ENCODE results near the gene CCDC59.
"Not testable (repeated sequence)": the region's sequence is repeated elsewhere in the genome, so short reads cannot be mapped to it uniquely, and the experiment has no call there.

Gene CCDC59, protein sequence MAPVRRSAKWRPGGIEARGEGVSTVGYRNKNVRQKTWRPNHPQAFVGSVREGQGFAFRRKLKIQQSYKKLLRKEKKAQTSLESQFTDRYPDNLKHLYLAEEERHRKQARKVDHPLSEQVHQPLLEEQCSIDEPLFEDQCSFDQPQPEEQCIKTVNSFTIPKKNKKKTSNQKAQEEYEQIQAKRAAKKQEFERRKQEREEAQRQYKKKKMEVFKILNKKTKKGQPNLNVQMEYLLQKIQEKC

DNA sequence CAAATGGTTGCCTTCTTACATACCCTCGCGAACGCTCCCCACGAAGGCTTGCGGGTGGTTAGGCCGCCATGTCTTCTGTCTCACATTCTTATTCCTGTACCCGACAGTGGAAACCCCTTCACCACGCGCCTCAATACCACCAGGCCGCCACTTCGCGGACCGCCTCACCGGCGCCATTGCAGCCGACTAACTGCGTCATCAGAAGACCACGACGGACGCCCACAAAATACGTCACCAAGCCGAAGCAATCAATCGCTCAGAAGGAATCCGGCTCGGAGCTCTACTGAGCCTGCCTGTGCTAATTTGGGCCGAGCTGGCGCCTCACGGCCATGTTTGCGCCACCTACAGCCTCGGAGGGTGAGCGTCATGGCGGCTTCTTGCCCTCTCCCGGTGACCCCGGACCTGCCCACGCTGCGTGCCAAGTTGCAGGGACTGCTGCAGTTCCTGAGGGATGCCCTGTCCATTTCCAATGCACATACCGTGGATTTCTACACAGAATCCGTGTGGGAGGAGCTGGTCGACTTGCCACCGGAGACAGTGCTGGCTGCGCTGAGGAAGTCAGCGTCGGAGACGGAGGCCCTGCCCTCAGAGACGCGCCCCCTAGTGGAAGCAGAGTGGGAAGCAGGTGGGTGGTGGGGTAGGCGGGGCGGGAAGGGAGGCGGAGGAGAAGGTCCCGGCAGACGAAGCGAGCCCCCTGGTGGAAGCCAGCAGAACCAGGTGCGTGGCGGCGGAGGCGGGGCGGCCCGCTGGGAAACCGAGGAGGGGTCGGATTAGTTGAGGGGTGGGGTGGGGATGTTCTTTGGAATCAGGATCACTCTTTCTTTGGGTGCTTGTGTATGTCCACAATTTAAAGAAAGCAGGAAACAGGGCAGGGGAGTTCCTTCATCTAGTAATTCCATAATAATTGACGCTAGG is at the start of gene CCDC59, which contains the start of gene METTL25:
CCDC59 (minus strand) TSS at position 188 of the 915 bp plus-strand sequence; CDS start at position 177, 11 bp downstream.
METTL25 (plus strand) TSS at position 330 of the 915 bp plus-strand sequence; CDS start at position 367, 37 bp downstream.
- peak; percentile 95 for DNase-seq (ENCODE audit: low read depth, low spot score)

DNA sequence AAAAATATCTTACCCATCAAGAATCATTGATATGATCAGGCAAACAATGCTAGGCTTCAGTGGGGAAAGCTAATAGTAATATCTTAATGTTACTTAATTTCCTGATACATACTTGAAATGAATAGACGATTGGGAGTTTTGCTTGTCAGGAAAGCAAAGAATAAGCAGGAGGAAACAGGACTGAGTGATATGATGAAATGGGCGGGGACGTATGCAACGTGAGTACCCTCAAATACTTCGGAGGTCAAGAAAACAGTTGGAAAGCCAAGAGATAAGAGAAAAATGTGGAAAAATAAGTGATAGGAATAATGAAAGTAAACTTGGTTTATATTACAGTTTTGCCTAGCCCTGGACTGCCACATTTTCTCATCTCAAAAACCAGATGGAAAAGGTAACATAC is 49.3 kb upstream of the CCDC59 start:
- no peak for DNase-seq (ENCODE audit: low read depth, low spot score)

DNA sequence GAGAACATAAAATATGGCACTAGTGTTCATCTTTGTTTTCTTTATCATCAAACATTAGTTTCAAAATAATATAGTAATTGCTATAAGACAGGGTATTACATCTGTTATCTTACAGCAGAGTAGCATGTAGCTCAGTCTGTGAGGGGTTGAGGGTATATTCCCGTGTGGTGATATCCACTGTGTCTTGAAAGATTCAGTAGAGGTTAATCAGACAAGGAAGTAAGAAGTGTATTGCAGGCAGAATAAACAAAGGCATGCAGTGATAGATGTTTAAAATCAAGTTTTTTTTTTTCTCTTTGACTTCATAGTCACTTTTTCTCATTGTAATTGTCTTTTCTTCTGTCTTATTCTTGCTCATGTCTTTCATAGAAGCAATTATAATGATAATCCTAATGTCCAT is 48.5 kb upstream of the CCDC59 start:
- DNase-seq (ENCODE audit: low read depth, low spot score) = no peak

DNA sequence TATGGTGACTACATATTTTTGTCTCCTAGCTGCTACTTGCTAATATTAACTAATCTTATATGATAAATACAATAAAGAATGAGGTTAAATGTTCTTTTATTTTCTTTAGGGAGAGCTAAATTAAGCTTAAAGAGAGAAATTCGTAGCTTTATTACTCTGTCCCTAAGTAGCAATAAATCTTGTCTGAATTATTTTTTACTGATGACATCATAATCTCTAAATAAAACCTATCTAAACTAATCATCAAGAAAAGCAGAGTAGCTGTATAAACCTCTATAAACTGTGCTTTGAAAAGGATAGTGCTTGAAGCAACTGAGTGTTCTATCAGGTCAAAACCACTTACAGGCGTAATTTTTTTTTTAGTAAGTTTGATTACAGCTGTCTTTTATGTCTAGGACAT is 42.6 kb upstream of the CCDC59 start:
- no peak for DNase-seq (ENCODE audit: low read depth, low spot score)

DNA sequence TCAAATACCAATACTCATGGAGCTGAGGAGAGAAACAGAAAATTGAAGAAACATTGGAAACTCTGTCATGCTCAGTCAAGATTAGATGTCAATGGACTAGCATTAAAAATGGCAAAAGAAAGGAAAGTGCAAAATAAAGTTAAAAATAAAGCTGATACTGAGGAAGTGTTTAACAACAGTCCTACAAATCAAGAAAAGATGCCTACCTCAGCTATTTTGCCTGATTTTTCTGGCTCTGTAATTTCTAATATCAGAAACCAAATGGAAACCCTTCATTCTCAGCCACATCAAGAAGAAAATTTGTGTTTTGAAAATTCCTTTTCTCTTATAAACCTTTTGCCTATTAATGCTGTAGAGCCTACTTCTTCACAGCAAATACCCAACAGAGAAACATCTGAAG is 40.7 kb upstream of the CCDC59 start:
- no peak for DNase-seq (ENCODE audit: low read depth, low spot score)

DNA sequence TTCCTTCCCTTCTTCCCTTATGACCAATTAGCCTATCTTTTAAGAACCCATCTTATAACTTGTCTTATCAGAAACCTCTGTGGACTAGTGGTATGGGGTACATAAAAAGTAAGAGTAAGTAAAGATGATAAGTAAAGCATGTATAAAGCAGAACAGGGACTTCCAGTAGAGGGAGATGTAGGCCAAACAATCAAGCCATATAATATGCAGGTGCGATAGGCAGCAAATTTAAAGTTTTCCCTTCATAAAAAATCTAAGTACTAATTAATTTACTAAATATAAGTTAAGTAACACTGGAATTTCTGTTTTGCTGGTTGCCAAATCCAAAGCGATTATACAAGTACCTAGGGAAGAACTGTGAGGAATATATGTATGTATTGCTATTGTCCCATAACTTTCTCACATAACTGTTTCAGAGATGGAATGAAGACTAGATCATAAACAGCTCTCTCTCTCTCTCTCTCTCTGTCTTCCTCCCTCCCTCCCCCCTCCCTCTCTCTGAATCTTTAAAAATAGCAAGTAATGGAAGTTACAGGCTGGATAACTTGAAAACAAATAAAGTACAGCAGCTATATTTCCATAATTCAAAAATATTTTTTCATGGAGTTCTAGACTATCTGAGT is 25.9 kb upstream of the CCDC59 start:
- DNase-seq (ENCODE audit: low read depth, low spot score) = no peak

DNA sequence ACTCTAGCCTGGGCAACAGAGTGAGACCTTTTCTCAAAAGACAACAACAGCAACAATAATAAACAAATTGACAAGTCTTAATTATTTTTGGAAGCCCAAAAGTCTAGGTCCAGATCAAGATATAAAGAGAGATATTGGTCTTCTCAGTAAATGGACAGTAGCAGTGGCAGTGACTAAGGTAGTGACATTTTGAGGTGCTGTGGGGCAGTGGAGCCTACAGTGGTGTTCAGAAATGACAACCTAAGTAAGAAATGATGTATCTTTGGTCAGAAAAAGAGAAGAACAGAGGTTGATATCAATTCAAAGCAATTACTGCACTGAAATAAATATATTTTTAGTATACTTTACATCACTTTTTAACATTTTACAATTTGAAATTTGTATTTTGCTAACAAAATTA is 20.8 kb upstream of the CCDC59 start:
- DNase-seq (ENCODE audit: low read depth, low spot score) = no peak

DNA sequence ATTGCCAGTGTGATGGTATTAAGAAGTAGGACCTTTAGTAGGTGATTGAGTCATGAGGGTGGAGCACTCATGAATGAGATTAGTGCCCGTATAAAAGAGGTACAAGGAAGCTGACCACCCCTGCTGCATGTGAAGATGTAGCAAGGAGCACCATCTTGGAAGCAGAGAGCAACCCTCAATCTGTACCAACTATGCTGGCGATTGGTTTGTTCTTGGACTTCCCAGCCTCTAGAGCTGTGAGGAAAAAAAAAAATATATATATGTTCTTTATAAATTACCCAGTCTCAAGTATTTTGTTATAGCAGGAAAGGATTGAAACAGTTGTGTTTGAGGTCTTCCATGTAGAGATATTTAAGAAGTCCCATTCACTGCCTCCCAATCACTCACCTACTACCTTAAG is 17.0 kb upstream of the CCDC59 start:
- DNase-seq (ENCODE audit: low read depth, low spot score) = no peak

DNA sequence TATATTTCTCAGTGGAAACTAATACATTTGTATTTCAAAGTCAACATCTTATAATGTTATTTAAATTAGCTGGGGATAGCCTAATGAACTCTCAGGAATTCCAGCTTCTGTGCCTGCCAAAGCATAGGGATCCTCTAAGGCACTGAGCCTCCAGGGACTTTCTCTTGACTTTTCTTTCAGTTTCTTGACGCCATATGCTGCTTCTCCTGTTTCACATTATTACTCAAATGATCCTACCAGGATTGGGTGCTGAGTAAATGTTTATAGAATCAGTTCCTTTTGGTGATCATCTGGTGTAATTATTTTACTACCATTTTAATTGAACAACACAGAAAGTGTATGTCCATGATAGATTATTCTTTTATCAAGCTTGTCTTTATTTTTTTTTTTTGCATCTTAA is 8.0 kb upstream of the CCDC59 start:
- DNase-seq (ENCODE audit: low read depth, low spot score) = no peak

DNA sequence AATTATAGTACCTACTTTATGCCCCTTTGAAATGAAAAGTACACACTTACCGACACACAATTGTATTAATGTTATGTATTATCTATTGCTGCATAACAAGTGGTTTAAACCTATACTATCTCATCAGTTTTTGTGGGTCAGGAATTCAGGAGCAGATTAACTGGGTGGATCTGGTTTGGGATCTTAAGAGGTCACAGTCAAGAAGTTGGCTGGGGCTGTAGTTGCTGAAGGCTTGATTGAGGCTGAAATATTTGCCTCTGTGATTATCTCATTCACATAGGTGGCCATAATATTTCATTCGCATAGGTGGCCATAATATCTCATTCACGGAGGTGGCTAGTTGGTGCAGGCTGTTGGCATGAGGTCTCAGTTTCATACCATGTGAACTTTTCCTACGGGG is 5.8 kb upstream of the CCDC59 start:
- DNase-seq (ENCODE audit: low read depth, low spot score) = no peak

DNA sequence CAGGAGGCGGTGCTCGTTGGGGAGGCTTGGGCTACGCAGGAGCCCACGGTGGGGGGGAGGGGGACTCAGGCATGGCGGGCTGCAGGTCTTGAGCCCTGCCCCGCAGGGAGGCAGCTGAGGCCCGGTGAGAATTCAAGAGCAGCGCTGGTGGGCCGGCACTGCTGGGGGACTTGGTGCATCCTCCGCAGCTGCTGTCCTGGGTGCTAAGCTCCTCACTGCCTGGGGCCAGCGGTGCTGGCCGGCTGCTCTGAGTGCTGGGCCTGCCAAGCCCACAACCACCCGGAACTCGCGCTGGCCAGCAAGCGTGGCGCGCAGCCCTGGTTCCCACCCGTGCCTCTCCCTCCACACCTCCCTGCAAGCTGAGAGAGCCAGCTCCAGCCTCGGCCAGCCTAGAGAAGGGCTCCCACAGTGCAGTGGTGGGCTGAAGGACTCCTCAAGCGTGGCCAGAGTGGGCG is 3.3 kb upstream of the CCDC59 start:
- DNase-seq (ENCODE audit: low read depth, low spot score) = no peak

DNA sequence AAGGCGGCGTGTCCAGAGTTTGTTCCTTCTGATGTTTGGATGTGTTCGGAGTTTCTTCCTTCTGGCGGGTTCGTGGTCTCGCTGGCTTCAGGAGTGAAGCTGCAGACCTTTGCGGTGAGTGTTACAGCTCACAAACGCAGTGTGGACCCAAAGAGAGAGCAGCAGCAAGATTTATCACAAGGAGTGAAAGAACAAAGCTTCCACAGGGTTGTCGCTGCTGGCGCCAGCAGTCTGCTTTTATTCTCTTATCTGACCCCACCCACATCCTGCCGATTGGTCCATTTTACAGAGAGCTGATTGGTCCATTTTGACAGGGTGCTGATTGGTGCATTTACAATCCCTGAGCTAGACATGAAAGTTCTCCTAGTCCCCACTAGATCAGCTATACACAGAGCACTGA is 2.6 kb upstream of the CCDC59 start:
- not testable (repeated sequence) for DNase-seq (ENCODE audit: low read depth, low spot score)

DNA sequence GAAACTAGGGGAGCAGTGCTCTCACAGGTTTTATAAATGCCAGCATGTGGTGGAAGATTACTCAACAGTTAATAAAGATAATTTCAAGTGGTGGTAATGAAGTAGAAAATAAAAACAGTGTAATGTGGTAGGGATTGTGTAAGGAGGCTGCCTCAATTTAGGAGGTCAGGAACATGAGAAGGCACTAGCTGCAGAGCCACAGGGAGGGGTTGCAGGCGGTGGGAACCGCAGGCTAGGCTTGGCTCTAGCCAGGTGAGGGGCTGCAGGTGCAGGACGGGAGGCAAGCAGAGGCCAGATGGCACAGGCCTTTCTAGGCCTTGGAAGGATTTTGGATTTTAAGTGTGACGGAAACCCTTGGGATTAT is 910 bp upstream of the CCDC59 start:
- no peak for DNase-seq (ENCODE audit: low read depth, low spot score)

DNA sequence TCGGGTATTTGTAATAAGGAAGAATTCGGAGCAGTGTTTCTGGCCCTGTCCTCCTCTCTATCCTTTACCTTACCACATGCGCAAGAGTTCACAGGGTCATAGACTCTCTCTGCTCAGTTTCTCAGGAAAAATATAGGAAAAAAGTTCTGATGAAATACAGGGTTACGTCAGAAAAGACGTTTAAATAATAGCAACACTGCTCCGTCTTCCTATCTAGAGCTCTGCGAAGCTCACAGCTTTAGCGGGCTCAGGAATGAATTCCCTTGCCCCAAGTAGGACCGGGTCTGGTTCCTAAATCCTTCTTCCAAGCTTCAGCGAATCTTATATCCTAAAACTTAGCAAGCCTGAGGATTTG is 365 bp downstream of the CCDC59 start:
- DNase-seq (ENCODE audit: low read depth, low spot score) = no peak

DNA sequence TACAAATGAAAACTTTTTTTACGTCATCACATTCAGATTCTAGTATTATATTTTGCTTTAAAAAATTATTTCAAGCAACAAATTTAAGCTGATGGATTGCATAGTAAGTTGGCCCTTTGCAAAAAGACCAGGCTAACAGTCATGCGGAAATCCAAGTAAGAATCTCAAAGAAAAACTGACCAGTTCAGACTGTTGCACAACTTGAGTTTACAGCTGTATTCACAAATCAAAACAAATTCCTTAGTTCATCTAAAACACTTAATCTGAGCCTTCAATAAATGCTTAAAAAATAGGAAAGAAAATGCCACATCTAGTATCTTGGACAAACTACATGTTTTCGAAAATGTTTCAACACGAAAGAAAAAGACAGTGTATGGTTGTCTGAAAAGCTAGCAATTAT is 847 bp downstream of the CCDC59 start:
- DNase-seq (ENCODE audit: low read depth, low spot score) = no peak

DNA sequence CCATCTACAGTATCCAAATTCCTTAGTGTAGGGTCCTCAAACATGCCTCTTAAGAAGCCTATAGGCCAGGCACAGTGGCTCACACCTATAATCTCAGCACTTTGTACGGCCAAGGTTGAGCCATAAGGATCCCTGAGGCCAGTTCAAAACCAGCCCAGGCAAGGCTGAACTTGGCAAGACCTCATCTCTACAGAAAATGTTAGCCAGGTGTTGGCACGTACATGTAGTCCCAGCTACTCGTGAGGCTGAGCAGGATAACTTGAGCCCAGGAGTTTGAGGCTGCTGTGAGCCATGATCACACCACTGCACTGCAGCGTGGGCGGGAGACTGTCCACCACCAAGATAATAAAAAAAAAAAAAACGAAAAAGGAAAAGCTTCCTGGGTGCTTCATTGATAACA is 6.8 kb downstream of the CCDC59 start:
- no peak for DNase-seq (ENCODE audit: low read depth, low spot score)

DNA sequence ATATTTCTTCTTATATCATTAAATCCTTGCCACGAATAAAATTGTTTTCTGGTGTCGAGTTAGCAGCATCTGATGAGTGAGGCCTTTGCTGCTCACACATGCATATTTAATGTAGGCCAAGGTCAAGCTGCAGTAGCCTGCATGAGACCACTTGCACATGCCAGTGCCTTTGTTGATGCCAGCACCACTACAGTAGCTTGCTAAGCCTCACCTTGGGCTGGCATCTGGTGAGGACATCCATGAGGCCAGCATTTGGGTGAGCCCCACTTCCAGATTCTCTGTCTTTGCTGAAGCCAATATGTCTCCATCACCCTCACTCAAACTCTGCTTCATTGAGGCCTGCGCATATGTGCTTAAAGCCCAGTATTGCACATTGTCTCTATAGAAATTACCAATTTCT is 8.0 kb downstream of the CCDC59 start:
- no peak for DNase-seq (ENCODE audit: low read depth, low spot score)

DNA sequence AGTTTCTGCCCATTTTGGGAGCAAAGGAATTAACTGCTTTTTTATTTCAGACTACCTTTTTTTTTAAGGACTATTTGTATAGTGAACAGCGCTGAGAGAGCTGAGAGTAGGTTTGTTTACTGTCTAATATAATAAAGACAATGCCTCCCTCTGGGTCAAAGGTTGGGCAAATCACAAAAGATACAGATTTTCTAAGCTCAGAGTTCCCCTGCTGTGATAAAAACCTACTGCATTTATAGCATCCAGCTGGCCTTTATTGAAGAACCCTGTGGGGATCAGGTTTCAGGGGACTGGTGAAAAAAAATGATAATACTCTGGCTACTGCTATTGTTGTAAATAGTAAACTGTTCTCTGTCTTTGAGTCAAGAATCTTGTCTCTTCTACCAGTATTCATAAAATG is 28.7 kb downstream of the CCDC59 start:
- DNase-seq (ENCODE audit: low read depth, low spot score) = no peak

DNA sequence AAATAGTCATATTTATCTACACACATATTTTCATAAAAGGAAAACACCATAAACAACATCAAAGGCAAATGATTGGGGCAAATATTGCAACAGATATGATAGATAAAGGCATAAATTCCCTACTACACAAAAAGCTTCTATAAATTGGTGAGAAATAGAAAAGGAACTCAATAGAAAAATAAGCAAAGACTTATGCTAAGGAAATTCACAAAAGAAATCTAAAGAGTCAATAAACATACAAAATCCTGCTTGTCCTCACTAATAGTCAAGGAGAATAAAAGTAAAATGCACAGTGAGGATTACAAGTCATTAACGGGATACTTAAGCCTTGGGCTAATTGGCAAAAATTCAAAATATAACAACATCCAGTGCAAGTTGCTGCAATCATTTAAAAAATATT is 30.3 kb downstream of the CCDC59 start:
- no peak for DNase-seq (ENCODE audit: low read depth, low spot score)

DNA sequence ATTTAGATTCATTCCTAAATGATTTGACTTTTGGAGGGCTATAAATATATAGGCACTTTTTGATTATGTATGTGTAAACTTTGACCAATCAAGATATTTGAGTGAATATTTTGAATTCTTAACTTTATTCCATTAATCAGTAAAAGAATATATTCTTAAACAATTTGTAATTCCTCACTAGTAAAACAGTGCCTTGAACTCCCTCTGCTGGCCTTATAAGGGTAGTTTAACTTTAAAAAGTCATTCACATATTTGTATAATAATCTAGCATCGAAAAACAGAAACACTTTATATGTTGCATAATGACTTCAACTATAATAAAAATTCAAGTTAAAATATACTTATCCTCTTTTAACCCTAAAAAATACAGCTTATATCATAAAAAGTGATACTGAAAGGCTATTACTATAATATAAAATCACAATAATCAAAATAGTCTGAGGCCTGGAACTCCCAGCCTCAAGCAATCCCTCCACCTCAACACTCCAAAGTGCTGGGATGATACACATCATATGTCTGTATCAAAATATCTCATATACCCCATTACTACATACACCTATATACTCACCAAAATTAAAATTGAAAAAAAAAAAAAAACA is 31.2 kb downstream of the CCDC59 start:
- DNase-seq (ENCODE audit: low read depth, low spot score) = no peak

DNA sequence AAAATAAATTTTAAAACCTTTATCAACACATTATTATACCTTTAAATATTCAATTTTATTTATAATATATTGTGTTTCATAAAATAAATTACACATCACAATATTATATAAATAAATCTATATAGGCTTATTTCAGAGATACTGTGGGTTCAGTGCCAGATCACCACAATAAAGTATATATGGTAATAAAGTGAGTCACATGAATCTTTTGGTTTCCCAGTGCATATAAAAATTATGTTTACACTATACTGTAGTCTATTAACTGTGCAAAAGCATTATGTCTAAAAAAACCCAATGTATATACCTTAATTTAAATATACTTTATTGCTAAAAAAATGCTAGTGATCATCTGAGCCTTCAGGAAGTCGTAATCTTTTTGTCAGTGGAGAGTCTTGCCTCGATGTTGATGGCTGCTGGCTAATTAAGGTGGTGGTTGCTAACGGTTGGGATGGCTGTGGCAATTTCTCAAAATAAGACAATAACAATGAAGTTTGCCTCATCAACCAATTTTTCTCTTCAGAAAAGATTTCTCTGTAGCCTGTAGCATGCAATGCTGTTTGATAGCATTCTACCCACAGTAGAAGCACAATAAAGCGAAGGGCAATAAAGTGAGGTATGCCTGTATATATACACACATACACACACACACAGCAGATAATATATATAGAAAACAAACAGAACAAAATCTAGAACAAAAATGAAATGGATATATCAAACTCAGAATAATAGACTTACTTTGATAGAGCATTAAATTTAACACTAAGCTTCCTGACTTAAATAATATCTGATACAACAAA is 32.4 kb downstream of the CCDC59 start:
- DNase-seq (ENCODE audit: low read depth, low spot score) = no peak
